Right forelimb (tissue), 1 donor: ENCODE data around the gene ZNF296.

Experiments used
- DNase-seq: peaks from one replicate; pipeline ENCODE4 v3.0.0-alpha.2; 2018

ZNF296 gene

GRCh38 chr19:45103156-45103507 lies 26.9 kb upstream of the ZNF296 start:
- DNase-seq: no peak

- DNase-seq: no peak
Measured at GRCh38 chr19:45102481-45102880, 26.2 kb upstream of the ZNF296 start.

- DNase-seq: no peak
Measured at GRCh38 chr19:45101806-45102205, 25.5 kb upstream of the ZNF296 start.

GRCh38 chr19:45100846-45101252 lies 24.6 kb upstream of the ZNF296 start:
- no peak for DNase-seq

- no peak for DNase-seq
Measured at GRCh38 chr19:45100201-45100600, 23.9 kb upstream of the ZNF296 start.

- no peak for DNase-seq
Measured at GRCh38 chr19:45099467-45100191, 23.4 kb upstream of the ZNF296 start.

GRCh38 chr19:45098521-45099466 lies 22.5 kb upstream of the ZNF296 start:
- no peak for DNase-seq

- DNase-seq: no peak
Measured at GRCh38 chr19:45097776-45098520, 21.7 kb upstream of the ZNF296 start.

- no peak for DNase-seq
Measured at GRCh38 chr19:45097450-45097775, 21.1 kb upstream of the ZNF296 start.

- no peak for DNase-seq
Measured at GRCh38 chr19:45096700-45097099, 20.4 kb upstream of the ZNF296 start.

GRCh38 chr19:45095496-45096413 lies 19.5 kb upstream of the ZNF296 start:
- DNase-seq: no peak

GRCh38 chr19:45094707-45095106 lies 18.4 kb upstream of the ZNF296 start:
- no peak for DNase-seq

- no peak for DNase-seq
Measured at GRCh38 chr19:45094137-45094536, 17.9 kb upstream of the ZNF296 start.

GRCh38 chr19:45092747-45093678 lies 16.7 kb upstream of the ZNF296 start, which contains the start of gene PPP1R37:
TSS of gene PPP1R37 (plus strand) at chr19:45093179. CDS start at chr19:45093326, 147 bp downstream.
- DNase-seq: peak; percentile 95

- peak; percentile 99 for DNase-seq
Measured at GRCh38 chr19:45091031-45091923, 15.0 kb upstream of the ZNF296 start.

- DNase-seq: no peak
Measured at GRCh38 chr19:45090606-45091005, 14.3 kb upstream of the ZNF296 start.

- no peak for DNase-seq
Measured at GRCh38 chr19:45090034-45090433, 13.8 kb upstream of the ZNF296 start.

GRCh38 chr19:45087531-45087930 lies 11.3 kb upstream of the ZNF296 start:
- DNase-seq: no peak

GRCh38 chr19:45086480-45086879 lies 10.2 kb upstream of the ZNF296 start:
- no peak for DNase-seq

GRCh38 chr19:45082170-45082569 lies 5.9 kb upstream of the ZNF296 start:
- no peak for DNase-seq
